K562 (cell line): ENCODE data around the gene SLAMF8. TPM values are rescaled to one million over a fixed set of nuclear protein-coding genes. Genes with fewer than 3 reads are reported as not detected.

ENCODE experiments used
- BRD4 ChIP-seq: fragments of 200-600 bp; sonication (generic); IDR thresholded peaks from 2 replicates; pipeline ENCODE4 v1.6.1; 2017; ENCODE audit warnings: inconsistent platforms
- CBX5 ChIP-seq: IDR thresholded peaks from 2 replicates; pipeline ENCODE4 v1.6.1; 2014; ENCODE audit warnings: low read depth, borderline replicate concordance
- CCNT2 ChIP-seq: IDR thresholded peaks from 2 replicates; pipeline ENCODE4 v1.6.1; 2011; ENCODE audit warnings: borderline replicate concordance, low read depth, mild to moderate bottlenecking, moderate library complexity, mixed read lengths, low read length; ENCODE audit not compliant: insufficient read length; ENCODE audit errors: extremely low read depth
- CXXC5 ChIP-seq: fragments of 250-450 bp; sonication (Bioruptor Pico); IDR thresholded peaks from 2 replicates; pipeline ENCODE4 v1.8.0; 2022; ENCODE audit warnings: inconsistent platforms, mild to moderate bottlenecking, moderate library complexity
- ERF ChIP-seq: fragments of 450-650 bp; formaldehyde crosslinking; IDR thresholded peaks from 2 replicates; pipeline ENCODE4 v1.4.0; 2020; ENCODE audit warnings: mild to moderate bottlenecking, mixed read lengths
- ESRRA ChIP-seq: fragments of 450-650 bp; IDR thresholded peaks from 2 replicates; pipeline ENCODE4 v1.6.1; 2014; ENCODE audit warnings: low read depth, mild to moderate bottlenecking, moderate library complexity, borderline replicate concordance
- ETV6 ChIP-seq, 3 experiments: fragments of 150-350 bp in 1 of 3; sonication (generic) in 1 of 3; formaldehyde crosslinking in 1 of 3; IDR thresholded peaks; 2 replicates each; pipeline versions ENCODE4 v1.6.1 to v1.8.0; 2014 to 2022; ENCODE audit warnings: borderline replicate concordance in 2 of 3, low read depth in 2 of 3, antibody characterized with exemption in 1 of 3, low read length in 1 of 3, mild to moderate bottlenecking in 1 of 3, missing genetic modification reagents in 1 of 3
- HNRNPUL1 ChIP-seq: fragments of 200-400 bp; formaldehyde crosslinking; IDR thresholded peaks from 2 replicates; pipeline ENCODE4 v1.6.1; 2017; ENCODE audit warnings: low read length
- PPARD ChIP-seq: fragments of 250-450 bp; sonication (Bioruptor Pico); IDR thresholded peaks from 2 replicates; pipeline ENCODE4 v1.8.0; 2022; ENCODE audit warnings: inconsistent platforms, mild to moderate bottlenecking, moderate library complexity
- PRPF4 ChIP-seq: fragments of 200-400 bp; formaldehyde crosslinking; IDR thresholded peaks from one replicate; pipeline ENCODE4 v1.6.1; 2017; ENCODE audit warnings: low read length, low read depth, mild to moderate bottlenecking; ENCODE audit not compliant: insufficient read depth, poor library complexity, severe bottlenecking
- PTRF ChIP-seq: fragments of 450-650 bp; IDR thresholded peaks from 2 replicates; pipeline ENCODE4 v1.6.1; 2016; ENCODE audit warnings: mild to moderate bottlenecking, missing genetic modification characterization, missing compliant biosample characterization
- TAL1 ChIP-seq: fragments of 450-650 bp; IDR thresholded peaks from 2 replicates; pipeline ENCODE4 v1.6.1; 2016; ENCODE audit warnings: mild to moderate bottlenecking
- TSC22D4 ChIP-seq: fragments of 450-650 bp; IDR thresholded peaks from 2 replicates; pipeline ENCODE4 v1.6.1; 2016; ENCODE audit warnings: missing genetic modification characterization, missing biosample characterization, control low read depth
- ZC3H4 ChIP-seq: sonication (generic); formaldehyde crosslinking; IDR thresholded peaks from 2 replicates; pipeline ENCODE4 v1.9.0; 2021; ENCODE audit warnings: missing genetic modification reagents, borderline replicate concordance
- ZNF263 ChIP-seq: sonication (generic); formaldehyde crosslinking; IDR thresholded peaks from 2 replicates; pipeline ENCODE4 v1.8.0; 2022; ENCODE audit warnings: mild to moderate bottlenecking, missing genetic modification reagents, borderline replicate concordance
- polyA plus RNA-seq, 8 experiments: library from polyadenylated mRNA; depleted of rRNA in 4 of 8; stranded (reverse) in 5 of 8; unstranded in 3 of 8; fragments of >200 nt; fragmentation: Nextera tagmentation in 2 of 8; fragmentation: Illumina TruSeq in 1 of 8; extraction: Ambion mirVana in 2 of 8; extraction: Trizol in 1 of 8; gene quantifications; 2 replicates each; pipeline versions ENCODE4 v1.2.1 to v1.2.3, GENCODE V29; 2011 to 2014; ENCODE audit warnings: inconsistent platforms in 1 of 8, missing spikeins in 1 of 8
- total RNA-seq, 7 experiments: library from RNA; depleted of rRNA in 6 of 7; stranded (reverse); fragments of >200 nt in 6 of 7; fragmentation: Illumina TruSeq in 2 of 7; extraction: Trizol in 2 of 7; gene quantifications; 2 replicates each; pipeline versions ENCODE4 v1.2.1 to v1.2.3, GENCODE V29; 2011 to 2021; ENCODE audit warnings: low replicate concordance in 1 of 7
- TF ChIP-seq, protein P1 (sequence below): fragments of 250-450 bp; sonication (Bioruptor Pico); IDR thresholded peaks from 2 replicates; pipeline ENCODE4 v1.9.0; 2021; ENCODE audit warnings: mild to moderate bottlenecking, inconsistent platforms

The SLAMF8 gene
- total and polyA plus RNA-seq, 9 of the 15 experiments (the other 6 are each of a cell fraction or from before 2014, with no cell fraction given) = not detected

DNA sequence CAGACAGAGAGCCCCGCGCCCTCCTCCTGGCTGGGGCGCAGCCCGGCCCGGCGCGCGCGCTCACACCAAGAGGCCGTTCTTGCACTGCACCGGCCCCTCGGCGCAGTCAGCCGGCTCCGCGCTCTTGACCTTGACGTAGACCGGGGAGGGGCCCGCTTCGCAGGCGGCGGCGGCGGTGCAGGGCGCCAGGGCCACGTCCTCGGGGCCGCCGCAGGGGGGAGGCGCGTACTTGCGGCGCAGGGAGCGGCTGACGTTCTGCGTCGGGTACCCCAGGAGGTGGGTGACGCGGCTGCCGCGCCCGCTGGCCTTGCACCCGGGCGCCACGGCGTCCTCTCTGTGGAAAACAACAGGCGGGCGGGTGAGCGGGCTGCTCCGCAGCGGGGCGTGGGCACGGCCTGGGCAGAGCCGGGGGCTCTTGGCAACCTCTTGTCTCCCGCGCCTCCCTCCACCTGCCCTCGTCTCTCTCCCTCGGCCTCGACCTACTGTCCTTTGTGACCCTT is 28.1 kb downstream of the SLAMF8 start (continued):
- no peak for TF ChIP-seq HNRNPUL1
- TF ChIP-seq TSC22D4 (tag) = no peak
- 0 out of 2 replicates have a peak, but pooled peaks have one; percentile 23 for TF ChIP-seq CXXC5 (CRISPR knock-in tag)
- no peak for TF ChIP-seq PTRF (tag)
- TF ChIP-seq TAL1 = no peak
- TF ChIP-seq CBX5 = no peak
- TF ChIP-seq ZNF263 = no peak
- TF ChIP-seq PPARD = no peak
- no peak for TF ChIP-seq BRD4
- TF ChIP-seq CCNT2 = no peak
- TF ChIP-seq ETV6 (IDR thresholded peaks at IDR 0.05; ENCODE audit: borderline replicate concordance in 1 of 2, low read depth in 2 of 2, low read length in 1 of 2) = no peak
- TF ChIP-seq ETV6 (CRISPR knock-in tag; IDR thresholded peaks at IDR 0.05; ENCODE audit: borderline replicate concordance) = no peak
- TF ChIP-seq ZC3H4 = no peak
- no peak for TF ChIP-seq PRPF4
- TF ChIP-seq, protein P1, sequence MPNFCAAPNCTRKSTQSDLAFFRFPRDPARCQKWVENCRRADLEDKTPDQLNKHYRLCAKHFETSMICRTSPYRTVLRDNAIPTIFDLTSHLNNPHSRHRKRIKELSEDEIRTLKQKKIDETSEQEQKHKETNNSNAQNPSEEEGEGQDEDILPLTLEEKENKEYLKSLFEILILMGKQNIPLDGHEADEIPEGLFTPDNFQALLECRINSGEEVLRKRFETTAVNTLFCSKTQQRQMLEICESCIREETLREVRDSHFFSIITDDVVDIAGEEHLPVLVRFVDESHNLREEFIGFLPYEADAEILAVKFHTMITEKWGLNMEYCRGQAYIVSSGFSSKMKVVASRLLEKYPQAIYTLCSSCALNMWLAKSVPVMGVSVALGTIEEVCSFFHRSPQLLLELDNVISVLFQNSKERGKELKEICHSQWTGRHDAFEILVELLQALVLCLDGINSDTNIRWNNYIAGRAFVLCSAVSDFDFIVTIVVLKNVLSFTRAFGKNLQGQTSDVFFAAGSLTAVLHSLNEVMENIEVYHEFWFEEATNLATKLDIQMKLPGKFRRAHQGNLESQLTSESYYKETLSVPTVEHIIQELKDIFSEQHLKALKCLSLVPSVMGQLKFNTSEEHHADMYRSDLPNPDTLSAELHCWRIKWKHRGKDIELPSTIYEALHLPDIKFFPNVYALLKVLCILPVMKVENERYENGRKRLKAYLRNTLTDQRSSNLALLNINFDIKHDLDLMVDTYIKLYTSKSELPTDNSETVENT (CRISPR knock-in tag) = no peak
- TF ChIP-seq ESRRA = peak; percentile 52; the same call in 1 of the 2 replicates
- TF ChIP-seq ERF = no peak
